Measurements from ENCODE around the gene CDK12. TPM values are rescaled to one million over a fixed set of nuclear protein-coding genes. Genes with fewer than 3 reads are reported as not detected.
A peak's percentile ranks its signal among the peaks of the same experiment; 100 is the strongest.

Gene CDK12
- total and polyA plus RNA-seq, 3 donors from 2014 or later = 60.3 to 113 (median 103) TPM

DNA sequence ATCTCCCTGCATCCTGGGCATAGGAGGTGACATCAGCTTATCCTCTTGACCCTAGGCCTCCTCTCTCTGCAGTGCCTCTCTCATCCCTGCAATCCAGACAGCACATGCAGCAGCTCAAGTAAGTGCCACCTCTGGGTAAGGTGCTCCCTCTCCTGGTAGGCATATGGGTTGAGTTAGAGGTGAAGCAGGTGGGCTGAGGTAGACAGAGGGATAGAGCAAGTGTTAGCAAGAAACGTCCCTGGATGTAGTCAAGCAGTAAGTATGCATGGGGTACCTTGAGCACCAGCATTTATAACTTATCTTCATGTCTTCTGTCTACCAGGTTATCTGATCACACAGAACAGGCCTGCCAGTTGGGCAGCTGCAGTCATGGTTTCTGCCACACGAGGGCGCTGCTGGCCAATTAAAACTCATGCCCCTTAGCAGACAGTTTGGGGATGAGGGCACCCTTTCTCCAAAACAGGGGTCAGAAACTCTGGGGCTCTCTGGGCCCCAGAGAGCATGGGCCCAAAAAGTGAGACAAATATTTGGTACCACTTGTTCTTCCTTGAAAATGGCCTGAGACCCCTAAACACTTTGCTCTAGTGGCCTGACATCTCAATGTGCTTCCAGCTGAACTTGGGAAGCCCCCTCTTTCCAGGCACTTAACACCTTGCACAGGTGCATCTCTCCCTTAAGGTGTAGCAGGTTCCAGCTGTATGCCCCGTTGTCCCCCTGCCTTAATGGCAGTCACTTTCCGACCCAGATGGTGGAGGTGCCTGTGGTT, 86.6 kb downstream of the CDK12 start:
- 42 to 49% methylated on average over 5 of the region's 5 CpGs for WGBS, 2 donors

DNA sequence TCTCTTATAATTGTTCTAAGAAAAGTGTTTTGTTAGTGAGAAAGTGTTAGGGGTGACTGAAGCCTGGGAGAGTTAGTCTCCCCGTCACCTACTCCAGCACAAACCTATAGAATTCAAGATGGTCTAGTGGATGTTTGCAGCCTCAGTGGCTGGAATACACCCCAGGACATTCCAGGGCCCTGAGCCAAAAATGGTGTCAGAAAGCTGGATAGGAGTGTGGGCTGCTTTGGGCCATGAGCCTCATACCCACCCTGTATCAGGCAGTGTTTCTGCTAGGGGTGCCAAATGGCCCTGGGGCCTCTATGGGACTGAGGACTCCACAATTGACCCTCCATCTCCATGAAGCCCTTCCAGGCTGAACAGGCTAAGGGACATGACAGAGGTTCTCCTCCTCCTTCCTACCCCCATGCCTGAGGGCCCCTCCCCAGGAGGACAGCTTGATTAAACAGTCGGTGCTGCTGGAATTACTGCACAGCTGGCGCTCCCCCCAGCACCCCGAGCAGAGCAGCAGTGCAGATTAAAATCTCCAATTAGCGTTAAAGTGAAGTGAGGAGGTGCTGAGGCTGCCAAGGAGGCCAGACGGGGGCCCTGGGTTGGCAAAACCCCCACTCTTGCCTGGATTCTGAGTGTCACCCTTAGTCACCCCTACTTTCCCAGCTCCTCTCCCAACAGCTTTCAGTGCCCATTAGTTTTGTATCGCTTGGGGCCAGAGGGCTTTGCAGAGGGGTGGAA, 87.4 kb downstream of the CDK12 start:
- Histone ChIP-seq H3K27me3 (no peaks in the 10 kb centered on the region), H3K36me3 (ENCODE audit: low read depth, missing control alignments) (no peaks in the 10 kb centered on the region), H3K4me1 (no peaks in the 10 kb centered on the region), H3K9me3 (no peaks in the 10 kb centered on the region), H3K4me3 (no peak overlapping the region), H3K27ac (no peak overlapping the region)
- WGBS, 2 donors = 85 to 92% methylated on average over 7 of the region's 7 CpGs
- DNase-seq = no peak
- TF ChIP-seq CTCF (IDR thresholded peaks at IDR 0.05) (no peak), POLR2A (IDR thresholded peaks at IDR 0.05) (no peak)
- intact Hi-C loops (cut with DNase I; ENCODE audit: low total_unique reads) = no loop called here

More for the DNA sequence above, 86.6 kb downstream of the CDK12 start:
- no peak overlapping the region for H3K27ac ChIP-seq
- H3K36me3 ChIP-seq (ENCODE audit: low read depth, missing control alignments) = no peaks in the 10 kb centered on the region
- no peaks in the 10 kb centered on the region for H3K27me3 ChIP-seq
- intact Hi-C loops (cut with DNase I; ENCODE audit: low total_unique reads) = no loop called here
- no peaks in the 10 kb centered on the region for H3K9me3 ChIP-seq
- DNase-seq = peak; percentile 79
- no peak overlapping the region for H3K4me3 ChIP-seq
- TF ChIP-seq POLR2A (IDR thresholded peaks at IDR 0.05) (no peak), CTCF (IDR thresholded peaks at IDR 0.05) (peak; percentile 77 to 88 (median 85))
- no peaks in the 10 kb centered on the region for H3K4me1 ChIP-seq

GRCh38 chr17:39549747-39550573, 88.7 kb downstream of the CDK12 start:
- intact Hi-C loops (cut with DNase I; ENCODE audit: low total_unique reads) = no loop called here

DNA sequence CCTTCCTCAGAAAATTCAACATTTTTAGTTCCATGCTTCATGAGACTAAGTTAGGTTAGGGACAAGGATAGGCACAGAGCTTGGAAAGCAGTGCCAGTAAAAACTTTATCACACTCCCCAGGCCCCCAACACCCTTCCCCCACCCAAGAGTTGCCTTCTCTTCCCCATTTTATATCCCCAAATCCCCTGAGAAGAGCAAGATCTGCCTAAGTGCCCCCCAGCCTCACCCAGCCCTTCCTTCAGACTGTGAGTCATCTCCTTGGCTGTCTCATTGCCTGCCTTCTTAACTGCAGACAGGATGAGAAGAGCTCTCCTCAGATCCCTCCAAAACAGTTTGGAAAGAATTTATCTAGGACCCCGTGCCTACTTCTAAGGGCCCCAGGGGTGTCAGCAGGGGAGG, 90.6 kb downstream of the CDK12 start:
- Histone ChIP-seq H3K4me3 (no peak overlapping the region), H3K36me3 (ENCODE audit: low read depth, missing control alignments) (no peaks in the 10 kb centered on the region), H3K27ac (no peak overlapping the region), H3K4me1 (no peaks in the 10 kb centered on the region), H3K9me3 (no peaks in the 10 kb centered on the region), H3K27me3 (no peaks in the 10 kb centered on the region)
- intact Hi-C loops (cut with DNase I; ENCODE audit: low total_unique reads) = no loop called here
- no peak for DNase-seq
- 83 to 91% methylated on average over 1 of the region's 1 CpG for WGBS, 2 donors
- TF ChIP-seq POLR2A (IDR thresholded peaks at IDR 0.05) (no peak), CTCF (IDR thresholded peaks at IDR 0.05) (no peak)

More at GRCh38 chr17:39549747-39550573, 88.7 kb downstream of the CDK12 start:
- no peaks in the 10 kb centered on the region for H3K27me3 ChIP-seq
- no peak overlapping the region for H3K4me3 ChIP-seq
- WGBS, 2 donors = 88 to 89% methylated on average over 6 of the region's 6 CpGs
- H3K36me3 ChIP-seq (ENCODE audit: low read depth, missing control alignments) = no peaks in the 10 kb centered on the region
- no peak for DNase-seq
- H3K27ac ChIP-seq = no peak overlapping the region
- TF ChIP-seq POLR2A (IDR thresholded peaks at IDR 0.05) = no peak
- no peak for TF ChIP-seq CTCF (IDR thresholded peaks at IDR 0.05)
- H3K9me3 ChIP-seq = no peaks in the 10 kb centered on the region
- no peaks in the 10 kb centered on the region for H3K4me1 ChIP-seq
